Muscle layer of colon (tissue), 2 donors: ENCODE data around the gene TMEM80.
A peak's percentile ranks its signal among the peaks of the same experiment; 100 is the strongest.

Source experiments
- H3K27ac ChIP-seq: one replicate; pipeline ENCODE4 v1.7.0; 2013; ENCODE audit warnings: low read depth, mild to moderate bottlenecking, low read length, moderate library complexity
- H3K27me3 ChIP-seq, 2 donors: one replicate each; pipeline ENCODE4 v1.7.0; 2013; ENCODE audit warnings: low read length in 2 of 2, mild to moderate bottlenecking in 2 of 2; ENCODE audit not compliant: insufficient read depth in 2 of 2, control insufficient read depth in 1 of 2
- H3K36me3 ChIP-seq: one replicate; pipeline ENCODE4 v1.7.0; 2013; ENCODE audit warnings: mild to moderate bottlenecking, low read length; ENCODE audit not compliant: insufficient read depth
- H3K4me1 ChIP-seq: one replicate; pipeline ENCODE4 v1.7.0; 2013; ENCODE audit warnings: mild to moderate bottlenecking, low read length; ENCODE audit not compliant: insufficient read depth
- H3K4me3 ChIP-seq, 2 donors: one replicate each; pipeline ENCODE4 v1.7.0; 2013; ENCODE audit warnings: low read length in 2 of 2, low read depth in 1 of 2, mild to moderate bottlenecking in 1 of 2, moderate library complexity in 1 of 2
- H3K9ac ChIP-seq: one replicate; pipeline ENCODE4 v1.7.0; 2013; ENCODE audit warnings: low read length
- H3K9me3 ChIP-seq: one replicate; pipeline ENCODE4 v1.7.0; 2013; ENCODE audit warnings: mild to moderate bottlenecking, low read length
- donor health status: abdominal sarcoma.
- donor health status: Adenocarcinoma of cecum.

TMEM80 gene

GRCh38 chr11:702462-703461 lies 7.1 kb downstream of the TMEM80 start:
- H3K9ac ChIP-seq = no peak overlapping the region
- H3K4me3 ChIP-seq = no peak overlapping the region
- peaks cover 18% of the 10 kb centered on the region for H3K36me3 ChIP-seq
- peaks cover 17% of the 10 kb centered on the region for H3K4me1 ChIP-seq
- no peak overlapping the region for H3K27ac ChIP-seq
- H3K9me3 ChIP-seq = no peaks in the 10 kb centered on the region
- peaks cover 0 to 7% of the 10 kb centered on the region in 2 donors for H3K27me3 ChIP-seq

- peaks cover 12% of the 10 kb centered on the region for H3K4me1 ChIP-seq
- peaks cover 18% of the 10 kb centered on the region for H3K36me3 ChIP-seq
- no peaks in the 10 kb centered on the region for H3K9me3 ChIP-seq
- no peak overlapping the region for H3K9ac ChIP-seq
- no peak overlapping the region for H3K27ac ChIP-seq
- peaks cover 0 to 9% of the 10 kb centered on the region in 2 donors for H3K27me3 ChIP-seq
- H3K4me3 ChIP-seq = no peak overlapping the region
Observed at GRCh38 chr11:703506-703905, 7.9 kb downstream of the TMEM80 start.

DNA sequence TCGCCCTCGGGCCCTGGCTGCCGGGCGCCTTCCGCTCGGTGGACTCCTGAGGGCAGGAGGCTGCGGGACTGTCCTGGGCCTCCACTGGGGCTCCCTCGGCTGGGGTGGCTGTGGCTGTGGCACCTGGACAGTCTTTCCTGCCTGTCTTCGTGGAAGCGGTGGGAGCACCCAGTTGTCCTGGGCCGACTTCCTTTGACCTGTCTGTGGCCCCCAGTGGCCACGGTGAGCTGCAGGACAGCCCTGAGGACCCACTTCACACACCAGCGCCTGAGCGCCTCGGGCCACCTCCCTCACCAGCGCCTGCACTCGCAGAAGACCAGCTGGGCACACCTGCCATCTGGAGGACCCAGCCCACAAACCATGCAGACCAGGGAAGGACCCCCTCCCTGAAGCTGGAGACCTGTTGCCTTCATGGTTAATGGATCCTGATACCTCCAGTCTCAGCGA lies 8.6 kb downstream of the TMEM80 start:
- Histone ChIP-seq H3K9me3 (no peaks in the 10 kb centered on the region), H3K4me1 (peaks cover 12% of the 10 kb centered on the region), H3K4me3 (no peak overlapping the region), H3K9ac (no peak overlapping the region), H3K27me3 (peaks cover 0 to 9% of the 10 kb centered on the region in 2 donors), H3K36me3 (peaks cover 18% of the 10 kb centered on the region), H3K27ac (no peak overlapping the region)

DNA sequence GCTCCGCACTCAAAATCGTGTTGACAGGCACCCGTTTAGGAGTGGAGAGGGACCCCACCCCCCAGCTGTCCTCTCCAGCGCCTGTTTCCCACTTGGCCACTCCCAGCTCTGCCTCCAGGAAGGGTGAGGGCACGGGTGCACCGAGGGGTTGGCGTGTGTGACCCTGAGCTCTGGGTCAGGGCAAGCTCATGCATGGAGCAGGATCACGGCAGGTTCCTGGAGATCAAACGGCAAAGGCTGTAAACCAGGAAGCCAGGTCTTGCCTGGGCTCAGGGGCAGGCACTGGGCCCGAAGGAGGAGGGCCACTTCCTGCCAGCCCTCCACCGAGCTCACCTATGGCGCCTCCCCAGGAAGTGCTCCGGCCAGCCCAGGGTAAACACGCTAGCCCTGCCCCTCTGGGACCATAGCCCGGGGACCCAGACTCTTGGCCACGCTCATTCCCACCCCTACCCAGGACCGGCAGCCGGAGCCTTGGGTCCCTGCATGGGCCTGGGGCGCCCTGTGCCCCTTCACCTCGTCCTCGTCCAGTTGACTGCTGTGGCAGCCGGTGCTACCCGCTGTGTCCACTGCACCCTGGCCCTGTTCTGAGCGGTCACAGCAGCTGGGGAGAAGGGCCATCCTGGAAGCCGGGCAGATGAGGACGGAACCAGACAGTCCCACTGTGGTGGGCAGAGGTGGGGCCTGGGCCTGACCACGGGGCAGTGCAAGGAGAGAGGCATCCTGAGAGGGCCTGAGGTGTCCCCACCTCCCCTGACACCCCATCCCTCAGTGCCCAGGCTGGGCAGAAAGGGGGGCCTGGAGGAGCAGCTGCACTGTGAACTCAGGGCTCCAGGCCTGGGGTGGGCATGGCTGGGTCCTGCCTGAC lies 9.4 kb downstream of the TMEM80 start:
- peak overlapping the region; percentile 27 for H3K27ac ChIP-seq
- H3K4me3 ChIP-seq = peak overlapping the region in 1 of 2 donors; percentile 15
- peaks cover 12% of the 10 kb centered on the region for H3K4me1 ChIP-seq
- peaks cover 0 to 9% of the 10 kb centered on the region in 2 donors for H3K27me3 ChIP-seq
- no peaks in the 10 kb centered on the region for H3K9me3 ChIP-seq
- H3K36me3 ChIP-seq = peaks cover 18% of the 10 kb centered on the region
- H3K9ac ChIP-seq = no peak overlapping the region

GRCh38 chr11:705646-706438 lies 10.2 kb downstream of the TMEM80 start, which contains the start of gene EPS8L2:
EPS8L2 (plus strand) TSS chr11:706231; CDS start chr11:709408, 3,177 bp downstream.
- Histone ChIP-seq H3K4me1 (peaks cover 12% of the 10 kb centered on the region), H3K36me3 (peaks cover 13% of the 10 kb centered on the region), H3K27ac (peak within 1 kb of the TSS; percentile 76)

DNA sequence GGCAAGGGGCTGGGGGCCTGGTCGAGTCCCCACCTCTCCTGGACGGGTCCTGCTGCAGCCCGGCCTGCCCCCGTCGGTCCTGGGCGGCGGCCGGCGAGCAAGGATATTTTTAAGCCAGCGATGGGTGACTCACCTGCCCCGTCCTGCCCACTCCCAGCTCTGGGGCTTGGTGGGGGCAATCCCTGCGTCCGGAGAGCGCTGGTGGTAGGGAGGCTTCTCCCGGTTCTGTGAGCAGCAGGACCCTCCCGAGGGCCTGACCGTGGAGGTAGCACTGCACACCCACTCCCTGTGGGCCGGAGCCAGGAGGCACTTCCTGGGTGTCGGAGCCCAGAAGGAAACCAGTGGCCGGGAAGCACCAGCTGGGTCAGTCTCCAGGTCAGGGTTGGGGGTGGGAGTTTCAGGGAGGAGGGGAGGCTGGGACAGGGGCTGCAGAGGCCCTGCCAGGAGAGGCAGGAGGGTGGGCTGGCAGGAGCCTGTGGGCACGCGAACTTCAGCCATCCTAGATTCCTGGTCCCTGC lies 10.9 kb downstream of the TMEM80 start:
- H3K4me1 ChIP-seq = peaks cover 12% of the 10 kb centered on the region
- H3K9me3 ChIP-seq = no peaks in the 10 kb centered on the region
- peaks cover 13% of the 10 kb centered on the region for H3K36me3 ChIP-seq
- H3K27ac ChIP-seq = peak overlapping the region; percentile 76
- peak overlapping the region; percentile 66 to 75 for H3K4me3 ChIP-seq
- peaks cover 0 to 9% of the 10 kb centered on the region in 2 donors for H3K27me3 ChIP-seq
- peak overlapping the region; percentile 39 for H3K9ac ChIP-seq

More at GRCh38 chr11:705646-706438, 10.2 kb downstream of the TMEM80 start, which contains the start of gene EPS8L2:
- H3K4me3 ChIP-seq = peak within 1 kb of the TSS; percentile 66 to 75
- peaks cover 0 to 9% of the 10 kb centered on the region in 2 donors for H3K27me3 ChIP-seq
- peak within 1 kb of the TSS; percentile 39 for H3K9ac ChIP-seq
- H3K9me3 ChIP-seq = no peaks in the 10 kb centered on the region

DNA sequence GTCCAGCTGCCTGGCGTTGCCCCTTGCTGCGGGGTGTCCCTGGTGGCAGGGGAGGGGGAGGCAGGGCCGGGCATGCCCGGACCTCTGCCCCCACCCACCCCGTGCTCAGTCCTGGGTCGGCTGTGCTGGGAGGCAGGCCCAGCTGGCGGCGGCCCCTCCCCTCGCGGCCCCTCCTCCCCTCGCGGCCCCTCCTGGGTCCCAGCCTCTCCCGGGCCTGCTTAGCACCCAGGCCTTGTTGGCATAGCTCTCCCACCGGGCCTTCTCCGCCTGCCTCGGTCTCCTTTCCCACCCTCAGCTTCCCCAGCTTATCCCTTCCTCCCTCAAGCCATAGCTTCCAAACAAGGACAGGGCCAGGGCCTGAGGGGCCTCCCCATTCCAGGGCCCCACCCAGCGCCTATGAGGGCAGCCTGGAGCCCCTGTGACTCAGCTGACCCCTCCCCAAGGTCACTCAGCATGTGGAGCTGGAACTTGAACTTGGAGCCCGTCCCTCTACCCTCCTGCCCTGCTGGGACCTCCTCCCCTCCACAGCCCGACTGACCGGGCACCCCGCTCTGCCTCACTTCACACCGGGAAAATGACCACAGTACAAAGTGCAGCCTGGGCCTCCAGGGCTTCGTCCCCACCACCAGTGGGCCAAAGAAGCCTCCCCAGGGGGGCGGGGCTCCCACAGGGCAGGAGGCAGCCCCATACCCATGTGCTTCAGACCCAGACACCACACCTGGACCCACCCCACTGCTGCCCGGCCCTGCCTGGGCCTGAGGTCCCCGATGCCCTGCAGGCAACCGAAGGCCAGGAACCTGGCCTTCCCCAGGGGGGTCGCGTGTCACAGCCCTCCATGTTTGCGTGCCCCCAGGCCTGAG lies 11.6 kb downstream of the TMEM80 start:
- H3K9me3 ChIP-seq = no peaks in the 10 kb centered on the region
- peaks cover 8% of the 10 kb centered on the region for H3K36me3 ChIP-seq
- peak overlapping the region; percentile 39 for H3K9ac ChIP-seq
- H3K4me3 ChIP-seq = peak overlapping the region; percentile 66 to 75
- peaks cover 0 to 9% of the 10 kb centered on the region in 2 donors for H3K27me3 ChIP-seq
- peaks cover 12% of the 10 kb centered on the region for H3K4me1 ChIP-seq
- H3K27ac ChIP-seq = peak overlapping the region; percentile 76

GRCh38 chr11:707817-708420 lies 12.3 kb downstream of the TMEM80 start:
- Histone ChIP-seq H3K9ac (no peak overlapping the region), H3K4me3 (no peak overlapping the region), H3K27me3 (peaks cover 0 to 9% of the 10 kb centered on the region in 2 donors)

DNA sequence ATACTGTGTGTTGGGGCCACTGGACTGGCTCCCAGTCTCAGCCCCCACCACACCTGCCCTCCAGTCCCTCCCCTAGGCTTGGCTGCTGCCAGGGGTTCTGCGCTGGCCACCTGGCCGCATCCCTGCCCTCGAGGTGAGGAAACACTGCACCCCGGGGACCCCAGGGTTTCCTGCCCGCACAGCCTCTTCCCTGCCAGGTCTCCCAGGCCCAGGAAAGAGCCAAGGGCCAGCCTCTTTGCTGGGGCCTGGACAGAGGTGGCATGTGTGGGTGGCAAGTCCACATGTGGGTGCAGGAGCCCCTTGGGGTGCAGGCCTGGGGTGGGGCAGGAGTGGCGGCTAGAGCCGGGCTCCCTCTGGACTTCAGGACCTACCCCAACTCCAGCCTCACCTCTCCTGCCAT lies 12.9 kb downstream of the TMEM80 start:
- H3K27ac ChIP-seq = no peak overlapping the region
- peaks cover 12% of the 10 kb centered on the region for H3K4me1 ChIP-seq
- no peaks in the 10 kb centered on the region for H3K9me3 ChIP-seq
- no peaks in the 10 kb centered on the region for H3K36me3 ChIP-seq
- H3K27me3 ChIP-seq = peaks cover 0 to 9% of the 10 kb centered on the region in 2 donors
- no peak overlapping the region for H3K4me3 ChIP-seq
- H3K9ac ChIP-seq = no peak overlapping the region

More at GRCh38 chr11:707817-708420, 12.3 kb downstream of the TMEM80 start:
- Histone ChIP-seq H3K9me3 (no peaks in the 10 kb centered on the region), H3K36me3 (peaks cover 5% of the 10 kb centered on the region), H3K27ac (no peak overlapping the region), H3K4me1 (peaks cover 12% of the 10 kb centered on the region)
